GM21447 (cell line): ENCODE measurements around the gene OR52K1.

Source experiments
- ATAC-seq: cut with Tn5 transposase; IDR thresholded peaks from one replicate; pipeline ENCODE4 v1.9.1; 2021; ENCODE audit not compliant: unreplicated experiment

OR52K1 gene

DNA sequence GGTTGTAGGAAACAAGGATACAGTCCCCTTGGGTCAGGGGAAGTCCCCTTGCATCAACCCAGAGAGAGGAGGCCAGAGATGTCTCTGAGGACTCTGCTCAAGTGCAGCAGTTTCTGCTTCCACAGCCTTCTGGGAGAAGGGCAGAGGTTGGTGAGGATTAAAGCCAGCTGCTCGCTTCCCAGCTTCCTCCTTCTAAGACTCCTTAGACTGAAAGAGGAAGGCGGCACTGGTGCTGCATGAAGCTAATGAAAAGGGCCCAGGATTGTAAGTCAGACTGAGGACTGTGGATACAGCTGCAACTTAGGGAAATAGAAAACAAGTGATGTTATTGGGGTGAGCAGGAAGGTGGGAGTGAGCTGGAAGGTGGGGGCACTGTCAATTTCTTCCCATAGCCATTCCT lies at the start of gene OR52K1:
TSS of gene OR52K1 (plus strand) at position 202 of the 400 bp plus-strand sequence. CDS start 6,255 bp downstream, outside the sequence.
- ATAC-seq: no peak

DNA sequence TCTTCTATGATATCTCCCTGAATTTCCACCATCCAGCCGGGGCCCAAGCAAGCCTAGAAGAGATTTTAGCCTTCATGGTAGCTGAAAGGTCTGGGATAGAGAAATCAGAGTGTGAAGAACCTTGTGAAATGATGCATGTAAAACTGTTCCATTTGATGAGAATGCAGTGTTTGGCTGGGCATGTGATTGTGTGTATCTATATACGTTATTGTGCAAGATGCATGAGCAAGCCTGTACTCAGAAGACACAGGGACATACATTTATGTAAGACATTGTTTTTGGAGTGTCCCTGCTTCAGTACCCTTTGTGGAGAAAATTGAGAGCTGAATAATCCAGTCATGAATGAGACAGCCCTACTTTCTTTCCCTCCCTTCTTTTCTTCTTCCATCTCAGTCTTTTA lies 48.6 kb upstream of the OR52K1 start:
- ATAC-seq: no peak

DNA sequence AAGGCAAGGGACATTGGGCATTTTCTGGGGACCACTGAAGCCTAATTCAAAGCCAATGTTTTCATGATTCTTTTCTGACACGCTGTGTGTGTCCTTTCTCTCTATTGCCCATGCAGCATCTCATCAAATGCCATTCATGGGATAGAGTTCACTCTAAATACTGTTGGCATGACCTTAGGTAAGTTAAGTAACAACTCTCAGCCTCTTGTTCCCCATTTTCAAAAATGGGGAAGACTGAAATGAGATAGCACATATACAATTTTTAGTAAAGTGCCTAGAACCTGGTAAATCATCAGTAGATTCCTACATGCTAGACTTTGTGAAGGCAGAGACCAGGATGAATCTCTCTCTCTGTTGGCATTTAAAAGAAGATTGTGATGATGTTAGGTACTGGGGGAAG lies 46.0 kb upstream of the OR52K1 start:
- ATAC-seq: no peak

DNA sequence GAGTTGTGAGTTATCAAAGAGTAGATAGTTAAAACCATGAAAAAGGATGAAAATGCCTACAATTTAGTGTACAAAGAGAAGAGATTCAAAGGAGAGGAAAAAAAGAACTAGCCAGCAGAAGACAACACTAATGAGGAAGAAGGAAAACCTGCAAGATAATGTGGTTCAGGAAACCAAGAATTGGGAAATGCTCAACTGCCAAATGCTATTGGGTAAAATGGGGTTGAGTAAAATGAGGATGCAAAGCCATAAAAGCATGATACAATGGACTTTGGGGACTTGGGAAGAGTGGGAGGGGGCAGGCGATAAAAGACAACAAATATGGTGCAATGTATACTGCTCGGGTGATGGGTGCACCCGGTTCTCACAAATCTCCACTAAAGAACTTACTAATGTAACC lies 40.9 kb upstream of the OR52K1 start:
- ATAC-seq: no peak

DNA sequence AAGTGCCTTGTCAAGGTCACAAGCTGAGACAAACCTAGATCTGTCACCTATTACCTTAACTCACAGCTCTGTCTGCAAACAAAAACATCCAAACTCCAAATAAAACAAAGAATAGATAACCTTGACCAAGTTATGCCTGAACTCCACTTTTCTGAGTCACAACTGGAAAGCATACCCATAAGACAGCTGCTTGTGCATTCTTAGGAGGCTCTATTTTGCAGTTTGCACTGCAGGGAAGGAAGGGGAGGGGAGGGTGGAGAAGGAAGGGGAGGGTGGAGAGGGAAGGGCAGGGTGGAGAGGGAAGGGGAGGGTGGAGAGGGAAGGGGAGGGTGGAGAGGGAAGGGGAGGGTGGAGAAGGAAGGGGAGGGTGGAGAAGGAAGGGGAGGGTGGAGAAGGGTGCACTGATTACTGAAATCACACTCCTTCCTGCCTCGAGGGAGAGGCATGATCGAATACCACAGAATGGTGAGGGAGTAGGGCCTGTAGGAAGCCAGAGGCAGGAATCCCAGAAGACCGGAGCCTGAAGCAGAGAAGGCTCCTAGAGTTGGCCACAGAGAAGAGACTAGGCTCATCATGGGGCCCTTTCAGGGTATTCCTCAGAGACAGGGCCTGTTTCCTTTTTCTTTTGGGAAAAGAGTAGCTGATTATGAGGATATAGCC lies 39.1 kb upstream of the OR52K1 start:
- ATAC-seq: no peak

DNA sequence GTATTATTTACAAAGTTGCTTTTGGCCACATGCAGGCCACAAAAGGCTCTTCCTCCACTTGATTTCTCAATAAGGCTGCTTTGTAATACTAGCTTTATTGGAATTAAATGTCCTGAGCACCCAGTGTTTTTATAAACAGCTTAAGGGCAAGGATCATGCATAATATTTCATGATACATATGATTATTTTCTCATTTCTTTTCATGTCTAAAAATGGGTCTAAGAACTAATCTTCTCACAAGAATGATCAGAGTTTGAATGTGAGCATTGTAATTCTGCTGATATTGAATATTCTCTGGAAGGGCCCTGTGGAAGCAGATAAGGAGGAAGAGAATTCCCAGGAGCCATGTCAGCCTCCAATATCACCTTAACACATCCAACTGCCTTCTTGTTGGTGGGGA lies 33.5 kb upstream of the OR52K1 start, which contains the start of gene OR52K2:
TSS of gene OR52K2 (plus strand) at position 301 of the 400 bp plus-strand sequence. CDS start at position 346, 45 bp downstream.
- ATAC-seq: no peak

DNA sequence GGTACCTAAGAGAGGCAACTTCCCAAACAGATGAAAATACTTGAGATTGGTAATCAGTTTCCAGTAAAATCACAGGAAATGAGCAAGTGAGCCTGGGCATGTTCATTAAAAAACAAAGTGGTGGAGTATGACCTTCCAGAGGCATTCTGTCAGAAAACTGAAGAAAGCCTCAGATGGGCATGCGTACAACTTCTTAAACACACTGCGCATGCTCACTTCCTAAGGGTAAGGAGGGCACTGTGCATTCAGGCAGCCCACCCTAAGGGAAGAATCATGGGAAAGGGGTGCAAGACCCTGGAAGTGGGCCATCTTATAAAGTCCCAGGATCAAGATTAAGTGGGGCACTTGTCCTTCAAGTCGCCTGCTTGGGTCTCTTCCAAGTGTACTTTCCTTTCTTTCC lies 29.3 kb upstream of the OR52K1 start:
- ATAC-seq: no peak

DNA sequence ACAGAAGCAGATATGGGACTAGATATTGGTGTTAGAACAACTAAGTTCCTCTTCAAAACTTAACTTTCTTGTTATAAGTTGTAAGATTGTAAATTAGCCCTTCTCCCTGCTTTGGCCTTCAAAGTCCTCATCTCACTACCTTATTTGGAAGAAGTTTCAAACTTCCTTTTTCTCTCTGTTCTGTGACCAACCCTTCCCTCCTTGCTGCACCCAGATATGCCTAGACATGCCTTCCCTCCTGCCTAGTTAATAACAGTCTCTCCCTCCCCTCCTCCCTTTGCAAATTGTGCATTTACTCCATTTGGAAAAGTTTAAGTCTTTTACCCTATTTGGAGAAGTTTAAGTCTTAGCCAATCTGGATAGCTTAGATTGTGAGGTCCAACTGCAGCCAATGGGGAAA lies 28.4 kb upstream of the OR52K1 start:
- no peak for ATAC-seq

DNA sequence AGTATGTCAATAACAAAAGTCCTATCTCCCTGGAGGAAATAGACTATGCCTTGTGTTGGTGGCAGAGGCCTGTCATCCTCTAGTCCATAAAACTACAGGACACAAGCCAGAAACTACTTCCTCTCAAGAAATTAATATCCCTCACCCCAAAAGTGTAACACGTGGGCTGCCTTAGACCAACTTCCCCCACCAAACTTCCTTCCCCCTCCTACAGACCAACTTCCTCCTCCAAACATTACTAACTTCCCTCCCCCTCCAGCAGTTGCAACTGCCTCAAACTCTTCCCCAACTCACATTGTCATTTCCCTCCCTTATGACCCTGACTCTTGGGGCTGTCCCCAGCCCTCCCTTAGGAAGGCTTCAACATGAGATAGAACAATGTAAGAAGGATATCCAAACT lies 27.0 kb upstream of the OR52K1 start:
- ATAC-seq: no peak

DNA sequence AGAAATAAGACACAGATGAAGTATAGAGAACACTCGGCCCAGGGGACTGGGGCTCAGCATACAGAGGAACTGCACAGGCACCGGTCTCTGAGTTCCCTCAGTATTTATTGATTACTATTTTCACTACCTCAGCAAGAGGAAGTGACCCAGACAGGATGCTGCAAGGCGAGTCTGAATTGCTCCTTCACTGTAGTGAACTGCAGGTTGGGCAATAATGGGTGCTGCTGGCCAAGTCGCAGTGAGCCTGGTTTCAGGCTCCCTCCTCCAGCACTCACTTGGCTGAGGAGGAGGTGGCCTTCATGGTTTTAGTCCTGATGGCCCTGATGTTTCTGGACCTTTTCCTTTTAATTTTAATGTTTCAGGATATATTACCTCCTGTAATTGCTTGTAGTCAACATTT lies 22.9 kb upstream of the OR52K1 start:
- ATAC-seq: no peak

DNA sequence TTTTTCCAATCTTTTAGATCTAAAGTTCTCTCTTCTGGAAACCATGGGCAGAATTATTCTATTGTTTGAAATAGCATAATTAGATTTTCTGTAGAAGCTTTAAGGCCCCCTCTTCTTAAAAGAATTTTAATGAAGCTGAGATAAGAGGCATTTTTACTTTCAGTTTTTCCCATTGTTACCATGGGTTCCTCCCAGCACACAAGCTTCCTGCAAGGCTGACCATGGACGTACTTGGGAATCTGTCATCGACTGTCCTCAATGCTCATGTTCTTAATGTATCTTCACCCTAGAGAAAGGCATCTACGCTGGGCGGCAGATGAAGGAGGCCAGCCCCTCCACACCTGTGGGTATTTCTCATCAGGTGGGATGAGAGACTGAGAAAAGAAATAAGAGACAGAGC lies 22.3 kb upstream of the OR52K1 start:
- no peak for ATAC-seq

DNA sequence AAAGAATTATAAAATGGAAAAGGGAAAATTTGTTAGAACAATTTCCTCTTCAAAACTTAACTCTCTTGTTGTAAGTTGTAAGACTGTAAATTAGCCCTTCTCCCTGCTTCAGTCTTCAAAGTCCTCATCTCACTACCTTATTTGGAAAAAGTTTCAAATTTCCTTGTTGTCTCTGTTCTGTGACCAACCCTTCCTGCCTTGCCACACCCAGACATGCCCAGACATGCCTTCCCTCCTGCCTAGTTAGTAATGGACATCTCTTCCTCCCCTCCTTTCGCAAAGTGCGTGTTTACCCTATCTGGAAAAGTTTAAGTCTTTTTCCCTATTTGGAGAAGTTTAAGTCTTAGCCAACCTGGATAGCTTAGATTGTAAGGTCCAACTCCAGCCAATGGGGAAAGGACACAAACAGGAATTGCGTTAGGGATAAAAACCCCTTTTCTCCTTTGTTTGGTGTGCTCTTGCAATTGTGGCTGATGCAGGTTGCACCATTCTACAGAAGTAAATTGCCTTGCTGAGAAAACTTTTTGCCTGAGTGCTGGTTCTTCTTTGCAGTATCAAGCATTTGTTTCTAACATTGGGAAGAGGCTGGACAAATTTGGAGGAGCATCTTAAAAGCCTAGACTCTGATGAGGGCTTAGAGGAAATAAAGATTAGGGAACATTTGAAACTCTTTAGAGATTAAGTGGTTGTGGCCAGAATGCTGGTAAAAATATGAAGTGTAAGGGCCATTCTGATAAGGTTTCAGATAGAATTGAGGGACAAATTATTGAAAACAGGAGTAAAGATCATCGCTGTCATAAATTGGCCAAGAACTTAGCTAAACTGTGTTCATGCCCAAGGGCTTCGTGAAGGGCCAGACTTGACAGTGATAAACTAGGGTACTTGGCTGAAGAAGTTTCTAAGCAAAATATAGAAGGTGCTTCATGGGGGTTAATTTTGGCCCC lies 18.0 kb upstream of the OR52K1 start:
- ATAC-seq: no peak

DNA sequence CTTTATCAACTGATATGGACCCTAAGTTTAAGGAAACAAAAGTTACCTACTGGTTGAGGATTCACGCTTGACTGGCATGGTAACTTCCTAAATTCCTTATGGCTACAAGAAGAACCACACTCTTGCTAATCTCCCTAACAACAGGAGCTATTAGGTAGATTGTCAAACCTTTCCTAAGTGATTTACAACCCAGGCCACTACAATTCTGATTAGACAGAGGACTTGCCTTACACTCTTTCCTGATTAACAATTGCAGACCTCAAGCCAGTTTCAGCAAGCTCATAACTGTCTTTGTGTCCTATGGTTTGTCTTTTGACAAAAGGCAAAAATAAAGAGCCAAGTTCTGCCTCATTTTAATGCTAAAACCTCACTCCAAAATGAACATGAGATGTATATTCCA lies 17.0 kb upstream of the OR52K1 start:
- no peak for ATAC-seq

DNA sequence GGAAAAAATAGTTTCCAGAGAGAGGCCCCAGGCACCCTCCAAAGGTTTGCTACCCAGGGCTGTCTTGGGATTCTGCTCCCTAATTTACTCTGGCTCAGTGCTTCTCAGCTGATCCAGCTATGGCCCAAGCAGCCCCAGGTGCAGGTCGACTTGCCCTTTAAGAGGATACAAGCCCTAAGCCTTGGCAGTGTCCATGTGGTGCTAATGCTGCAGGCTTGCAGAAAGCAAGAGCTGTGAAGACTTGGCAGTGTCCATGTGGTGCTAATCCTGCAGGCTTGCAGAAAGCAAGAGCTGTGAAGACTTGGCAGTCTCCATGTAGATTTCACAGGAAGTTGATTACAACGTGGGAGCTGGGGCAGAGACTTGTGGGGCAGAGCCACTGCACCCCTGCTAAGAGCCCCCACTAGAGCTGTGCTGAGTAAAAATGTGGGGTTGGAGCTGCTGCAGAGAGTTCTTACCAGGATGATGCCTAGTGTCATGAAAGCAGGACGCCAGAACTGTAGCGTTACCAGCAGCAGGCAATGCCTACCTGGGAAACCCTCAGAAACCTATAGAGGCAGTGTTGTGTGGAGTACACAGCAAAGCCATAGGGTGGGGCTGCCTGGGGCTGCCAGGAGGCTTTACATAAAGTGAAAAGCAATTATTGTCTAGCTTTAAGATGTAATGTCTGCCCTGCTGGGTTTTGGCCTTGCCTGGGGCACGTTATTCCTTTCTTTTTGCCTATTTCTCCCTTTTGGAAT lies 16.1 kb upstream of the OR52K1 start:
- no peak for ATAC-seq

DNA sequence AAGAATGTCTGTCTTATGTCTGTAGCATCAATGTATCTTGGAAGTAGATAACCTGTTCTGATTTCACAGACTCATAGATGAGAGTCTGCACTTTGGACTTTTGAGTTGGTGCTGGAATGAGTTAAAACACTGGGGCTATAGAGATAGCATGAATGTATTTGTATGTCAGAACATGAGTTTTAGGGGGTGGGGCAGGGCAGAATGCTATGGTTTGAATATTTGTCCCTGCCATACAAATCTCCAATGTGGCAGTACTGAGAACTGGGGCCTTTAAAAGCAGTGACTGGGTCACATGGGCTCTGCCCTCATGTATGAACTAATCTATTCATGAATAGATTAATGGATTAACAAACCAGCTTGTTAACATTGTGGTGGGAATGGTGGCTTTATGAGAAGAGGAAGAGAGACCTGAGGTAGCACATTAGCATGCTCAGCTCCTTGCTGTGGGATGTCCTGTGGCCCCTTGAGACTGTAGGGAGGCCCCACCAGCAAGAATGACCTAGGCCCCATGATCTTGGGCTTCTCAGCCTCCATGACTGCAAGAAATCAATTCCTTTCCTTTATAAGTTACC lies 15.5 kb upstream of the OR52K1 start:
- no peak for ATAC-seq

DNA sequence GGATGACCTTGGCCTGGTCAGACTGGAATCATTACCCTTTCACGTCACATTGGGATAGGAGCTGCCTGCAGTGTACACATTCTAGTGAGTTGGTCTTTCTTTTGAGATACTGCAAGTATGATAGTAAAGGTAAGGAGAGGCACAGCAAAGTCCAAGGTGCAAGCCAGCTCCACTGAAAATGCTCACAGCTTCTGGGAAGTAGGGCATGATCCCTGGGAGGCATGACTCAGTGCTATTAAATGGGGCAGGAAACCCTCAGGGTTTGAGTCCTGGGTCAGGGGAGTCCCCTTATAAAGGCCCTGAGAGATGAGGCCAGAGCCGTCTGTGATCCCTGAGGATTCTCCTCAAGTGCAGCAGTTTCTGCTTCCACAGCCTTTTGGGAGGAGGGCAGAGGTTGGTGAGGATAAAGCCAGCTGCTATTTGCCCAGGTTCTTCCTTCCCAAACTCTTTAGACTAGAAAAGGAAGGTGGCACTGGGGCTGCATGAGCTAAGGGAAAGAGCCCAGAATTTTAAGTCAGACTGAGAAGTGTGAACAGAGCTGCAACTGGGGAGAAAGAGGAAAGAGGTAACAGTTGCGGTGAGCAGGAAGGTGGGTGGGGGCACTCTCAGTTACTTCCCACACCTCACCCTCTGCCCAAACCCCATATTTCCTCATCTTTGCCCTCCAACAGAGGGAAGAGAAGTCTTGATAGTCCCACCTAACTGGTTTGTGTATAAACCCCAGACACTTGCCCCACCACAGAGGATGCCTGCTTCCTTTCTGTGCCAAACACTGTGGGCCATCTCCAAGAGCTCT lies 14.4 kb upstream of the OR52K1 start:
- no peak for ATAC-seq

DNA sequence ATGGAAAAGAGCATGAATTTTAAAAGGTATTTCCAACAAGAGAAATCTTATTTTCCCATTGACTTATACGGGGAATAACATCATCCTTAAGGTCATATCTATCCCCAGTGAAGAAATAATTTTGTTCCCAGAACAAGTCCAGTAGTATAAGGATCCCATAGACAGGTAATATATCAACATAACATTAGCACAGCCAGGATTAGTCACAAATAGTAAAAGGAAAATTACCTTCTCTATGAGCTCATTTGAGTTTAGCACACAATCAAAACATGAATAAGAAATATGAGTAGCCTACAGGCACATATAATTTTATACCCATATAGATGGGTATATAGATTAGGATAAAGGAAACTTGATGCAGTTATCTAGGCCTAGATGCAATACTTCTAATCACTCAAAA lies 2.8 kb upstream of the OR52K1 start:
- ATAC-seq: no peak

DNA sequence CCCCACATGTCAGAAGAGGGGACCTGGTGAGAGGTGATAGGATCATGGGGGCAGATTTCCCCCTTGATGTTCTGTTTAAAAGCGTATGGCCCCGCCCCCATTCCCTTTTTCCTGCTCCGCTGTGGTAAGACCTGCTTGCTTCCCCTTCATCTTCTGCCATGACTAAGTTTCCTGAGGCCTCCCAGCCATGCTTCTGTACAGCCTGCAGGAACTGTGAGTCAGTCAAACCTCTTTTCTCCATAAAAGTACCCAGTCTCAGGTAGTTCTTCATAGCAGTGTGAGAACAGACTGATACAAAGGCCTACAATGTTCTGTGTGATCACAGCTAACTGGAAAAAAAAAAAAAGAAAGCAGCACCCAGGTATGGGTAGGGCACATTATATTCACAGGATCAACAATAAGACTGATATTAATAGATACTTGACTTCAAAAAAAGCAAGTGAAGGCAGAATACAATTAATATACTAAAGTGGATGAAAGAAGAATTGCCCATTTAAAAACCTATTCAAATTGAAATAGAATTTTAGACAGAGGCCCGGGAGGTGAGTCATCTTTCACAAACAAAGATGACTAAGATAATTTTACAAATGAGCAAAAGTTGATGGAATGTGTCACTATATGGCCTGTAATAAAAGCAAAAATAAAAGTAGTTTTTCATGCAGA lies 1.7 kb upstream of the OR52K1 start:
- ATAC-seq: no peak

DNA sequence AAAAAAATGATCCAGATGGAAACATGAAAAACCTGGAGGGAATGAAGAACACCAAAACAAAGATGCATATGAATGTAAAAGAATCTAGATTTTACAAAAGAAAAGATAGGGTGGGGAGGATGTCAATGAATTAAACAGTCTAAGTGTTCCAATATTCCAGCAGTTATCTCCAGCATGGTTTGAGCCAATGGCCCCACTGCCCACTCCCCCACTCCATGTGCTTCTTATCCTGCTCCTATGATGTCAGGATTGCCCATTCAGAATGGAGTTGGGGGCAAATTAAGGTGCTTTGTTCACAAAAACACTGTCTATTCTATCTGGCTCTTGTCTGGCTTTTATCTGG lies 1.2 kb upstream of the OR52K1 start:
- no peak for ATAC-seq

DNA sequence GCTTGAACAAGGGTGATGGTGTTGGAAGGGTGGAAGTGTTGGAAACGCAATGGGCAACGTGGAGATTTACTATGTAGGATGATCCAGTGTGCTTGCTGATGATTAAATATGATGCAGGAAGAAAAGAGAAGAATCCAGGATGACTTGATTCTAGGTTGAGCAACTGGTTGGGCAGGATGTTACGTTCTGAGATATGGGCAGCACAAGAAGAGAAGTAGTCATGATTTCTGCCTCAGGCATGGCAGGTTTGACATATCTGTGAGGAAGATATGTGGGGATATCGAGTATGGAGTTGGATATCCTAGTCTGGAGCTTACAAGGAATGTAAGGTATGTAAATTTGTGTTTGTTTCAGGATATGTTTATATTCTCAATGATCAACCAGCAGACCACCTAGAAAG lies 1.9 kb downstream of the OR52K1 start:
- ATAC-seq: no peak
